NCI-H146 treated with DMSO at 0.1 percent for 48 hours (cell line): ENCODE results near the gene DDN.

Experiments used
- DNase-seq: peaks from one replicate; lab custom pipeline; 2025; ENCODE audit not compliant: unreplicated experiment; lab: John Stamatoyannopoulos, UW

Gene DDN

DNA sequence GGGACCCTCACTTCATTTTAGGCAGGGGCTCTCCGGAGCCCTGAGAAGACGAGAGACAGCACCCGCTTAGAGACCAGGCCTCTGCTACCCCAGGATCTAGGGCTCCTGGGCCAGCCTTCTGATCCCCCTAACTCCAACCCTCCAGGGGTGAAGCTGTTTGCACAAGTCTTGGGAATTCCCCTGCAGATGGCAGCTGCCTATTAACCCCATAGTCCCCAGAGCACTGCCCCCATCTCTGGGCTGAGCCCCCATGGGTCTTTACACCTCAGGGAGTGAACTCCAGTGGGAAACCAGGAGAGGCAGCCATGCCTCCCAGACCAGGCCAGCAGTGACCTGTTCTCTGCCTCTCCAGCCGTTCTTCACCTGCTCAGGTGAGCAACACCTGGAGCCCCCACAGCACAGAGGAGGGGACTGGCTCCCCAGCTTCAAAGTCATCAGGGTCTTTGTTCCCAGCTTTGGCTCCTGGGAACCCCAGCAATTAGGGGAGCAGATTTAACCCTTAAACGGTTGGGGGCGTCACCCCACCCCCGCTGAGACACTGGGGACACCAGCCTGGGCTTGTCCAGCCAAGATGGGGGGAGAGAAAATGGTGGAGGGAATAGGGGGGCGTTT, 29.9 kb downstream of the DDN start:
- DNase-seq: no peak

DNA sequence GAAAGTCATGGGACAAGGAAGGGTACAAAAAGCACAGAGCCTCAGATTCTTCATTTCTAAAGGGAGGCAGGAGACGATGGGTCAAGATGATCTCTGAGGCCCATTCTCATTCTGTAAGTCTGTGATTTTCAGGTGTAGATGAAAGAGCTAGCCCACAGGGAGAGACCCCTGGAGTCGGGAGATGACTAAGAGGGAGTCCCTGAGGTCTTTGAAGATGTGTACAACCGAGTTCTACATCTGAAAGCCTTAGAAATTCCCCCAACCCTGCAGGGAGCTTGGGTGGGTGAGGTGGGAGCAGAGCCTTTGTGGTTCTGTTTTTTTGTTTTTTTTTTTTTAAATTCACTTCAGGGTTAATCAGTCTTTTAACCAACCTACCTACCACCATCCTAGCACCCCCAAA, 30.7 kb downstream of the DDN start:
- DNase-seq: no peak

DNA sequence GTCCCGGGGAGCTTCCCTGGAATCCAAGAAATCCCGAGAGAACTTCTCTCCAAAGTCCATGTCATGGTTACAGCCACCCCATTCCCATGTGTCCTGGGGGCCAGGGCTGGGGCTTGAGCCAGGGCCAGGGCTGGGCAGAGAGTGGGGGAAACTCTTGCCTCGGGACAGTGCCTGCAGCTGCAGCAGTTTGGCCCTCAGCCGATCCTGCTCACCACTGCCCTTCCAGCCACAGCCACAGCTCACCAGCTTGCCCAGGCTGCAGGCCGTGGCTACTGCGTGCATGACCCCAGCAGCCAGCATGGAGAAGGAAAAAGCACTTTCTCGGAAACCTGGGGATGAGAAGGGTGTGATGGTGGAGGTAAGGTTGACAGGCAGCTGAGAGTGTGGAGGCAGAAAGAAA, 31.2 kb downstream of the DDN start:
- DNase-seq: no peak

DNA sequence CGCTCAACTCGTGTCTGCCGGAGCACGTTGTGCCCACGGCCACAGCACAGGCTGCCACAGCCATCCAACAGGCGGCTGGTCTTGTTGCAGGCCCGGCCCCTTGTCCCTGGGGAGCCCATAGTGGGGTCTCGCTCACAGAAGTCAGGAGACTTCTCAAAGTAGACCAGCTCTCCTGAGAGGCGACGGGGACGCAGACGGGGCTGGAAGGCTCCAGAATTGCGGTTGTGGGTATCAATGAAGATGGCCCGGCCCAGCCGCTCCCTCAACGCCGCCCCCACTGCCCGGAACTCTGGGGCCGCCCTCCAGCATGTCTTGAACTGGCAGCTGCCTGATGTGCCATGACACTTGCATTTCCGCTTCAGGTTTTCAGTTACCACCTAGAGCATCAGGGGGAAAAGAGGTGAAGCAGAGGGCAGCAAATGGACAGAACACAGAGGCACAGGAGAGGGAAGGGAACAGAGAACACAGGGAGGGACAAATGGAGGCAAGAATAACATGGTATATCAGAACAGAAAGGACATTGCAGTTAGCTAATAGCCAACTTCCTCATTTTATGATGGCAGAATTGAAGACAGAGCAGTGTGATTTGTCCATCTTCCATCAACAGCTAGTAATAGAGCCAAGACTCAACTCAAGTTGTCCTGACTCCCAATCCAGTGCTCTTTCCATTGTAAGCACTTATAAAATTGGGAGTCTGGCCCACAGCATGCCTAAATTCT, 32.8 kb downstream of the DDN start:
- no peak for DNase-seq

DNA sequence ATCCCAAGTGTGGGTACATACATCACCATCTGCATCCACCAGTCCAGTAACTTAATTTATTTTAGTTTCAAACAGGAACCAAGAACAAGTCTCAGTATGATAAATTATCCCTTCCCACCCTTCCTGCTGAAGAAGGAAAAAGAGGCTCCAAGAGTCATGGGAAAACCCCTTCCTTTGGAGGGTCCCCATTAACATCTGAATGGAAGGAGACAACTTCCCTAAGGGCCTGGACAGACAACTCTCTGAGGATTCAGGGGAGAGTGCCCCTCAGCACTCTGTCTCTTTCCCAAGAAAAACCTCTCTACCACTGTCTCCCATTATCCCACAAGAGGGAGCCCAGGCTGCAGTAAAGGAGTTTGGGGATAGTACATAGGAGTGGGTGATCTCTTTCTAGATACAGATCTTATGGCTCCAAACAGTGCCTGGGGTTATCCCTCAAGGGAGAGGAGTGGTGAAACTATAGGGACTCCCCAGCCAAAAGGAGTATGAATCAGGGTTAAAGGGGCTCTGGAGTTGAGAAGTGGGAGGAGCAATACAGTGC, 33.8 kb downstream of the DDN start:
- no peak for DNase-seq

DNA sequence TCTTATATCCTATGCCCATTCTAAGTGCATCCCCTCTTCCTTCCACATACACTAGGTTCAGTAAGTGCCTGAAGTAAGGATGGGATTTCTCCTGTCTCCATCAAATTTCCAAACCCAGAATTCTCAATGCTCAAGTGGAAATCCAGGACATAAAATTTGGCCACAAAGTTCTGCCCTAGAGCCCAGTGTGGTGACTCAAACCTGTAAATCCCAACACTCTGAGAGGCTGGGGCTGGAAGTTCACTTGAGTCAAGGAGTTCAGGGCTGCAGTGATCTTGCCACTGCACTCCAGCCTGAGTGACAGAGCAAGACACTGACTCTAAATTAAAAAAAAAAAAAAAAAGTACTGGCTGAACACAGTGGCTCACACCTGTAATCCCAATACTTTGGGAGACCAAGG, 37.4 kb downstream of the DDN start:
- no peak for DNase-seq

DNA sequence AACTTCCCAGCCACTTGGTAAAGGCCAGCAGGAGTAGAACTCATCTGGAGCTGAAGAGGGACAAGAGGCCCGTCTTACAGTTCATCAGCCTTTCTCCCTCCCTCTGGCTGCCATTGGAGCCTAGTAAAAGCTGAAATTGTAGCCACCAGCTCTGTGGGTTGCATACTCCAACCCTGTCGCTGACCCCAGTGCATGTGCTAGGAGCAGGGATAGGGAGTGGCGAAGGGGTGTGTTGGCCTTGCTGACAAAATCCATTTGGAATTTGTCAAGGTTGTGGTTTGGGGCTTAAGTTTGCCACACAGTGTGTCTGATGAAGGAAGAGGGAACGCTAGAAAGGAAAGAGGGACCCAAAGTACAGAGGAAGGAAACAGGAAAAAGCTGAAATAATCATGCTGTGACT, 37.8 kb downstream of the DDN start:
- no peak for DNase-seq

DNA sequence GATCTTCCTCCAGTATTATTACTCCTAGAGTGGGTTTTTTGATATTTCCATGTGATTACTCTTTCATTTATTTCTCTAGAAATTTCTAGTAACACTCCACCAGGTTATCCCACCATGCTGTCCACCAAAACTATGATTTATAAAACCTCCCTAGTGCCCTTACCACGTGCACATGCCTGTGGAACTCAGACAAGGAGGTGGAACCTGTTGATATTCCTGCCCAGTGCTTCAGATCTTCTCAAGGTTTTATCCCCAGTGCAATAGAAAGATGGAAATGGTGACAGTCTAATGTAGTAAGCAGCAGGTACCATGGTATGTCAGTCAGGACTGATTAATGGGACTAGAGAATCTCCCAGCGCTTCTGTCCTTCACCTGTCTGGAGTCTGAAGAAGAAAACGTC, 38.3 kb downstream of the DDN start:
- no peak for DNase-seq

DNA sequence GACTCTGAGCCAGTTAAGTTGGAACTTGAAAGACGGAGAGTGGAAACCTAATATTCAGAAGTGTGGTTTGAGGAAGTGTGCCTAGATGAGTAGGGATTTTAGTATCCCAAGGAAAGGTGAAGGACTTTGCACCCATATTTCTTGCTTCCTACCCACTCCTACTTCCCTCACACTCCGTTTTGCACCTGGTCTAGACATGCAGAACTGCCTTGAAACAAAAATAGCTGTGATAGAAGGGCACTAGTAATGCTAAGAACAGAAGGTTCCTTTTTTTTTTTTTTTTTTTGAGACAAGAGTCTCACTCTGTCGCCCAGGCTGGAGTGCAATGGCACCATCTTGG, 41.2 kb downstream of the DDN start:
- no peak for DNase-seq

DNA sequence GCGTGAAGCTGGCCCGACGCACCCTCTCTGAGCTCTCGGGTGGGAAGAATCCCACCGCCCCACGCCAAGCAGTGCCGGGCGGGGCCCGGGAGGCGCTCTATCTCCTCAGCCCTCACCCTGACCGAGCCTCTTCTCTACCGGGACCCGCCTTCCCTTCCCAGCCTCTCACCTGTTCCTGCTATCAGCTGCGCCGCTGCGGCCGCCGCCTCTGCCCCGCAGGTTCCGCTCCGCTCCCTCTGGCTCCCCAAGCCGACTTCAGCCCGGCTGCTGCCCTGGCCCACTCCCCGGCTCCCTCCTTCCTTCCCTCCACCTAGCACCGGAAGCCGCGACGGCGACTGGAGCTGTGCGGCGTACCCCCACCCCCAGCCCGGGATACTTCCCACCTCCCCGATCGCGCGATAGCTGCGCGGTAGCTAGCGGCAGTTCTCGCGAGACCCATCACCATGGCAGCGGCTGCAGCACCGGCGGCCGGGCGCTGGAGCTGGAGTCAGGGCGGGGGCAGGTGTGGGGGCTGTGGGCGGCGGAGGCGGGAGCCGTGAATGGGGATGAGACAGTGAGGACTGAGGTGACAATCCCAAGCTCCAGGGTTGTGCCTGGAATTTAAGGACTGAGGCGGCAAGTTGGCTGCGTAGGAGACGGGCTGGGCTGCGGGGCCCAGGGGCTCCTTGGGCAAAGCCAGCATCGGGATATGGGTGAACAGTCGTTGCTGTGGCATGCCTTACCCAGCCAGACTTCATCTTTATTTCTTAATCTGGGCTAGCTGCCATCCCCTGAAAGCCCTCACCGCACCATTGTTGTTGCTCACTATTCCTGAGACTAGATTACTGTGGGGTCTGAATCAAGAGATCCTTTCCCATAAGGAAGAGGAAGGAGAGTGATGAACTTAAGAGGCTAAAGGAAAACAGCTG, 41.8 kb downstream of the DDN start, which contains the start of gene ARF3:
Gene ARF3 (minus strand): TSS at position 347 of the 908 bp plus-strand sequence. CDS start 16,392 bp downstream, outside the sequence.
- DNase-seq: peak; percentile 94

DNA sequence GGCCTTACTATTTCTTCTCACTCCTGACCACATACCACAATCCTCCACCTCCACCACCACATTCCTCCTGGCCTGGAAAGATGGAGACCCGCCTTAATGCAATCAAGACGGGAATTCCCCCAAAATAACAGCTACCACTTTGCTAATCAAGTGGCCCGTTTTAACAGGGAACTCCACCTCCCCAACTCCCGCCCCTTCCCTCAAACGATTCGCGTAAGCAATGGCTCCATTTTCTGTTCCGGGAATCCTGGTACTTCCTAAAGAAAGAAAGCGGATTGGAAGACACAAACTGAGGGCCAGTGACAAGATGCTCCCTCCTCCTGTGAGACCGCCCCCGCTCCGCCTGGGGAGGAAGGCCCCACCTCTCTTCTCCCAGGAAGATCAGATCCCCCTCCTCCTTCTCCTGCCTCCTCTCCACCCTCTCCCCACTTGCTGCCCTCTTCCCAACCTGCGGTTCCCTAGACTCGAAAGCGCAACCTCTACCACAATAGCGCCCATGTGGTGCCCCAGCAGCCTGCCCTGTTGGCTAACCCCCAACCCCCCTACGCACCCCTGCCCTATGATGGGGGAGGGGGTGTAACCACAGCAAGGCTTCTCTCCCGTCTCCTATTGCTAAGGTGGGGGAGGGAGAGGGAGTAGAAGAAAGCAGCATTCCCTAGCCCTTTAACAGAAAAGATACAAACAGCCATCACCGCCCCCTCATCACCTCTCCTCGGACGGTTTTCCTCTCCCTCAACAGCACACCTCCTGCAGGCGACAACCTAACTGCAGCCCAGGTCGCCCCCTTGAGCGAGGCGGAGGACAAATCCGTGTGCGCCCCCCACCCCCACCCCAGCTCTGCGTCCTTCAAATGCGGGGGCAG, 42.7 kb downstream of the DDN start:
- peak; percentile 93 for DNase-seq

DNA sequence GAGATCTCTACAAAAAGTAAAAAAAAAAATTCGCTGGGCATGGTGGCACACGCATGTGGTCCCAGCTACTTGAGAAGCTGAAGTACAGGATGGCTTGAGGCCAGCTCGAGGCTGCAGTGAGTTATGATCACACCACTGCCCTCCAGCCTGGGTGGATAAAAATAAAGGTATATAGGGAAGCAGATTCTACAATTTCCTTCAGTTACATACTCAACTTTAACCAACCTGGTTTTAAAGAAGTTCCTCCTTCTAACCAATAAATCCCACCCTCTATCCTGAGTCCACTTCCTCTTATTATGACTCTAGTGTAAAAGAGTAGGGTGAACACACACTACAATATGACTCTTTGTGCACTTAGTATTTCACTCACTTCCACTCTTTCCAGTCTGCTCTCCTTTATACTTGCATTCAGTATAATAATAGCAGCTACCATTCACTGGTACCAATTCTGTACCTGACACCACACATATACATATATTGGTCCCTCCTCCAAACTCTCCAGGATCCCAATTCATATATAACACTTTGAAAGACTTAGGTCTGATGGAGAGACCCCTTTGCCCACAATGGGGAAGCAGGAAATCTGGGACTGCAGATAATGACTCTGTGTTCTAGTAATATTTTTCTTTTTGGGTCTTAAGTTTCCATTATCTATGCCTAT, 44.2 kb downstream of the DDN start:
- no peak for DNase-seq

DNA sequence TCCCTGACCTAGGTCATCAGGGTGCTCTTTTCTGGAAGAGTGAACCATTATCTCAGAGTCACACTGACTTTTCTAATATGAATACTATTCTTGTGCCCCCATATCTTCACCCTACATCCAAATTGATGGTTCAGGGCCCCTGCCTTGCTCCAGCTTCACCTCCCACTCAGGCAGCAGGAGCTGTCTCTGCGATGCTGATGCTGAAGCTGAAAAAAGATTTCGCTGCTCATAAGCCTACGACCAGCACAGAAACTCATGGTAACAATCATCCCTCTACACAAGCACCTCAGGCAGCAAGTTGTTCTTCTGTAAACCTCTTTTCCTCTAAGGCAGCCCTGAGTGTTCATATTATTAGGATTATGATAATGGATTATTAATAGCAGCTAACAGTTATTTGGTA, 45.1 kb downstream of the DDN start:
- DNase-seq: no peak

DNA sequence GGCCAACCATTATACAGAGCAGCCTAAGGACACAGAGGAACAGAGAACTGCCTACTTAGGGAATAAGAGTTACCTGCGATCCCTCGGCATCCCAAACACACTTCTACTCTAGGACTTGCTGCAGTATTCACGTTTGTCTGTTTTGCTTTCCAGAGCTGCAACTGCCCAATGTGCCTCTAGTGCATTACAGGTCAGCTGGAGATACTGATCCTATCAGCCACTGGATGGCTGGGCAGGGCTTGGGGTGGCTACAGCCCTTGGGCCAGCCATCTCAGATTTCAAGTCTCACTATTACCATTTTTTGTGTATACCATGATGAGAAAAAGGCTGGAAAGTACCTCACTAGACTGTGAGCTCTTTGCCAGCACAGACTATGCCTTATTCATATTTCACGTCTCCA, 46.5 kb downstream of the DDN start:
- no peak for DNase-seq

DNA sequence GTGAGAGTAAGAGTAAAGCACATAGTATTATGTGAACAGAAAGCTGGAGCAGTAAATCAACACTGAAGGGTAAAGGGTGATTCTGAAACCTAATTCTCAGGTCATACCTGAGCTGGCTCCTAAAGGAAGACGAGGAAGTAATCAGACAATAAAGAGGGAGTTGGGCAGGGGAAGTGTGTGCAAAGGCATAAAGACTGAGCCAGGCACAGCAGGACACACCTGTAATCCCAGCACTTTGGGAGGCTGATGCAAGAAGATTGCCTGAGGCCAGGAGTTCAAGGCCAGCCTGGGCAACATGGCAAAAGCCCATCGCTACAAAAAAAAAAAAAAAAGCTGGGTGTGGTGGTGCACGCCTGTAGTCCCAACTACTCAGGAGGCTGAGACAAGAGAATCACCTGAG, 51.4 kb downstream of the DDN start:
- DNase-seq: no peak

DNA sequence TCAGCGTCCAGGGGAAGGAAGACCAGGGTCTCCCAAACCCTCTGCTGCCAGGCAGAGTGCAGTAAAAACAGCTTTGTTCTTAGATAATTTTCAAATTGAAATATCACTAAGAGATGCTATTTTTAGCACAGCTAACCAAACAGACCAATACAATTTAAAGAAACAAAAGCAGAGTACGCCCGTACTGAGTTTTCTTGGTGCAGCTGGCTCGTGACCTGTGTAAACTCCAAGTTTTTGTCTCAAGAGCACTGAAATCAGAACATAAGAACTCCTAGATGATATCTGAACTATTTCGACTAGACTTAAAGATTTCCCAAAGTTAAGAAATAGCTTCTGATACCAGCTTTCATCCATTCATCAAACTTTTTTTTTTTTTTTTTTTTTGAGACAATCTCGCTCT, 52.2 kb downstream of the DDN start:
- no peak for DNase-seq

DNA sequence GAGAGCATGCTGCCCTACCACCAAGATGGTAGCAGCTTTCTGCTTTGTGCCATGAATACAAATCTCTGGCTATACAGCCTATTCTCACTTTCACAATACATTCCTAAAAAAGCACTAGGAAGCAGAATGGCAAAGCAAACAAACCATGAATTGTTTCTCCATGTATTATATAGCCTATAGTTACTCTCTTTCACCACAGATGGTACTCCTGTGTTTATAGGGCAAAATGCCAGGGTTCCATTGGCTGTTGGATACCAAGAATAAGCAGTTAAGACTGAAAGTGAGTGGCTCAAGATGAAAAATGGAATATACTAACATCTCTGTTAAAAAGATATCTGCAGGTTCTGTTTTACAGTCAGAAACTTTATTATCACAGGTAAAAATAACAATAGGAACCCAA, 53.0 kb downstream of the DDN start:
- peak; percentile 16 for DNase-seq
